GM23338 (cell line): Measurements from ENCODE around the gene IST1. TPM values are rescaled to one million over a fixed set of nuclear protein-coding genes. Genes with fewer than 3 reads are reported as not detected.

Experiments used
- ATAC-seq: fragments of 200-7000 bp; cut with Tn5 transposase; 3 replicates; pipeline ENCODE4 v1.9.1; 2020
- DNase-seq: peaks from one replicate; pipeline ENCODE4 v3.0.0-alpha.2; 2015; ENCODE audit warnings: low spot score
- H2AFZ ChIP-seq: fragments of 200-600 bp; sonication (generic); 2 replicates; pipeline ENCODE4 v1.8.0; 2016; ENCODE audit warnings: antibody characterized with exemption, mild to moderate bottlenecking, moderate library complexity
- H3F3A ChIP-seq: fragments of 200-600 bp; sonication (generic); replicated peaks from 2 replicates; pipeline ENCODE4 v1.8.0; 2017; ENCODE audit warnings: antibody characterized with exemption, mixed run types, low read depth
- H3K27ac ChIP-seq: fragments of 200-600 bp; sonication (generic); 2 replicates; pipeline ENCODE4 v1.6.1; 2016; ENCODE audit warnings: low read depth
- H3K27me3 ChIP-seq: fragments of 200-600 bp; sonication (generic); 2 replicates; pipeline ENCODE4 v1.8.0; 2016; ENCODE audit warnings: mild to moderate bottlenecking, mixed run types, moderate library complexity; ENCODE audit not compliant: insufficient read depth
- H3K36me3 ChIP-seq: fragments of 200-600 bp; sonication (generic); 2 replicates; pipeline ENCODE4 v1.8.0; 2016; ENCODE audit warnings: mild to moderate bottlenecking; ENCODE audit not compliant: insufficient read depth
- H3K4me1 ChIP-seq: fragments of 200-600 bp; sonication (generic); 2 replicates; pipeline ENCODE4 v1.8.0; 2016; ENCODE audit warnings: mild to moderate bottlenecking, moderate library complexity; ENCODE audit not compliant: insufficient read depth
- H3K4me2 ChIP-seq: fragments of 200-600 bp; sonication (generic); 2 replicates; pipeline ENCODE4 v1.7.1; 2017; ENCODE audit warnings: mixed run types
- H3K4me3 ChIP-seq: fragments of 200-600 bp; sonication (generic); 2 replicates; pipeline ENCODE4 v1.6.1; 2016; ENCODE audit warnings: mixed run types
- H3K79me2 ChIP-seq: fragments of 200-600 bp; sonication (generic); replicated peaks from 2 replicates; pipeline ENCODE4 v1.8.0; 2017; ENCODE audit warnings: mild to moderate bottlenecking; ENCODE audit not compliant: insufficient read depth
- H3K9me2 ChIP-seq: fragments of 200-600 bp; sonication (generic); 2 replicates; pipeline ENCODE4 v1.8.0; 2017; ENCODE audit not compliant: insufficient read depth
- H4K20me1 ChIP-seq: fragments of 200-600 bp; sonication (generic); replicated peaks from 2 replicates; pipeline ENCODE4 v1.8.0; 2017; ENCODE audit warnings: mild to moderate bottlenecking; ENCODE audit not compliant: insufficient read depth
- H3K27ac Mint-ChIP-seq: 2 replicates; pipeline ENCODE4 v1.8.0; 2020; ENCODE audit warnings: inconsistent platforms, mild to moderate bottlenecking, moderate library complexity, mixed read lengths
- H3K27me3 Mint-ChIP-seq: 3 replicates; pipeline ENCODE4 v1.8.0; 2022; ENCODE audit warnings: low read depth, mild to moderate bottlenecking, moderate library complexity, mixed read lengths, inconsistent platforms; ENCODE audit not compliant: insufficient read depth, poor library complexity
- H3K36me3 Mint-ChIP-seq: 3 replicates; pipeline ENCODE4 v1.8.0; 2021; ENCODE audit warnings: low read depth, mild to moderate bottlenecking, inconsistent platforms, moderate library complexity, mixed read lengths
- H3K4me1 Mint-ChIP-seq: 3 replicates; pipeline ENCODE4 v1.8.0; 2020; ENCODE audit warnings: mild to moderate bottlenecking, inconsistent platforms, mixed read lengths
- H3K4me3 Mint-ChIP-seq: 3 replicates; pipeline ENCODE4 v1.8.0; 2021; ENCODE audit warnings: moderate library complexity, mild to moderate bottlenecking, inconsistent platforms, mixed read lengths
- H3K9me3 Mint-ChIP-seq: 3 replicates; pipeline ENCODE4 v1.8.0; 2020; ENCODE audit warnings: moderate library complexity, mild to moderate bottlenecking, inconsistent platforms, mixed read lengths
- CREB1 ChIP-seq: fragments of 250-450 bp; sonication (Bioruptor Pico); IDR thresholded peaks from 2 replicates; pipeline ENCODE4 v1.5.0; 2020; ENCODE audit warnings: low read depth, mild to moderate bottlenecking, moderate library complexity
- ETS1 ChIP-seq: IDR thresholded peaks from 2 replicates; pipeline ENCODE4 v1.6.1; 2016; ENCODE audit warnings: antibody characterized with exemption
- EZH2 ChIP-seq: fragments of 200-600 bp; sonication (generic); IDR thresholded peaks from one replicate; pipeline ENCODE4 v1.8.0; 2017; ENCODE audit warnings: antibody characterized with exemption, mild to moderate bottlenecking, low read depth; ENCODE audit not compliant: unreplicated experiment
- EZH2phosphoT487 ChIP-seq: fragments of 200-600 bp; sonication (generic); IDR thresholded peaks from one replicate; pipeline ENCODE4 v1.8.1; 2018; ENCODE audit warnings: antibody characterized with exemption; ENCODE audit not compliant: unreplicated experiment
- JUNB ChIP-seq: IDR thresholded peaks from one replicate; pipeline ENCODE4 v1.6.1; 2016; ENCODE audit warnings: antibody characterized with exemption; ENCODE audit not compliant: unreplicated experiment
- NANOG ChIP-seq: IDR thresholded peaks from 2 replicates; pipeline ENCODE4 v1.6.1; 2016; ENCODE audit warnings: antibody characterized with exemption, borderline replicate concordance
- POLR2AphosphoS5 ChIP-seq: IDR thresholded peaks from 2 replicates; pipeline ENCODE4 v1.6.1; 2016; ENCODE audit warnings: antibody characterized with exemption, low read depth
- STAT1 ChIP-seq: IDR thresholded peaks from one replicate; pipeline ENCODE4 v1.6.1; 2016; ENCODE audit warnings: antibody characterized with exemption; ENCODE audit not compliant: unreplicated experiment
- ZNF114 ChIP-seq: fragments of 250-450 bp; sonication (Bioruptor Pico); IDR thresholded peaks from 2 replicates; pipeline ENCODE4 v1.5.0; 2020; ENCODE audit warnings: mild to moderate bottlenecking, moderate library complexity
- ZNF331 ChIP-seq: fragments of 250-450 bp; sonication (Bioruptor Pico); IDR thresholded peaks from 2 replicates; pipeline ENCODE4 v1.5.0; 2020; ENCODE audit warnings: low read depth, mild to moderate bottlenecking, moderate library complexity
- ZNF462 ChIP-seq: fragments of 250-450 bp; sonication (Bioruptor Pico); IDR thresholded peaks from 2 replicates; pipeline ENCODE4 v1.5.0; 2020; ENCODE audit warnings: mild to moderate bottlenecking, moderate library complexity
- polyA plus RNA-seq: library from polyadenylated mRNA; unstranded; fragments of >200 nt; fragmentation: Nextera tagmentation; extraction: Ambion mirVana; gene quantifications from 2 replicates; pipeline ENCODE4 v1.2.1, GENCODE V29; 2016
- total RNA-seq: library from RNA; depleted of rRNA; stranded (reverse); fragments of >200 nt; shearing (Covaris generic); gene quantifications from 2 replicates; pipeline ENCODE4 v1.2.3, GENCODE V29; 2014
- TF ChIP-seq, protein P1 (sequence below), 2 experiments: fragments of 200-600 bp in 1 of 2; sonication (generic) in 1 of 2; conservative IDR thresholded peaks; 2 replicates each; pipeline versions ENCODE4 v1.5.1 to v1.6.1; 2016 to 2017; ENCODE audit warnings: antibody characterized with exemption in 2 of 2, low read depth in 2 of 2, mild to moderate bottlenecking in 2 of 2, moderate library complexity in 1 of 2
- TF ChIP-seq, protein P2 (sequence below): IDR thresholded peaks from one replicate; pipeline ENCODE4 v1.6.1; 2018; ENCODE audit warnings: antibody characterized with exemption; ENCODE audit not compliant: unreplicated experiment

Gene IST1
- total and polyA plus RNA-seq, 2 experiments from 2014 or later = 108 to 234 TPM

DNA sequence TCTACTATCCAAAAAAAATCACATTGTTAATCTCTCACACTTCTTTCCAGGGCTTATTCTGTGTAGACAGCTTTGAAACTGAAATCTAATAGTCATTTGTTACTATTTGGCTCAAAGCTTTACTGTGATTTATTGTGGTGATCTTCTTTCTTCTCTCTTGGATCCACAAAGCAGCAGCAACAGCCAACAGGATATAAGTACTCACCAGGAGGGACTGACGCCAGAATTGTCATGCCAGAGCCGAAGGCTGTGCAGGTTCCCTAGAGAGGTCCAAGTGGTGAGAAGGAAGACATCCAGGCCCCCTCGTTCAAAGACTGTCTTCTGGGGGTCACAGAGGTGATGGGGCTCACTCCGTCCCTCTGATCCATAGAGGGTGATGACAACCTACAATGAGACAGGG is 71.6 kb downstream of the IST1 start:
- no peaks in the 10 kb centered on the region for H3K4me1 ChIP-seq
- no peaks in the 10 kb centered on the region for H3K36me3 ChIP-seq
- no peak overlapping the region for H3K4me2 ChIP-seq
- no peaks in the 10 kb centered on the region for H3K9me2 ChIP-seq
- ATAC-seq (no peak), DNase-seq (no peak)
- no peak overlapping the region for H3K4me3 ChIP-seq
- no peaks in the 10 kb centered on the region for H4K20me1 ChIP-seq
- no peaks in the 10 kb centered on the region for H3K79me2 ChIP-seq
- Mint-ChIP-seq H3K4me3 (no peak overlapping the region), H3K27ac (no peak overlapping the region), H3K27me3 (no peaks in the 10 kb centered on the region), H3K4me1 (no peaks in the 10 kb centered on the region; the same call in 2 of the 3 replicates), H3K9me3 (no peaks in the 10 kb centered on the region), H3K36me3 (no peaks in the 10 kb centered on the region)
- TF ChIP-seq EZH2phosphoT487 (no peak), NANOG (no peak), CREB1 (CRISPR knock-in tag) (no peak), ETS1 (no peak), ZNF462 (CRISPR knock-in tag) (no peak), JUNB (no peak), ZNF331 (CRISPR knock-in tag) (no peak), POLR2AphosphoS5 (no peak), ZNF114 (CRISPR knock-in tag) (no peak), STAT1 (no peak), EZH2 (no peak)
- TF ChIP-seq, protein P1, sequence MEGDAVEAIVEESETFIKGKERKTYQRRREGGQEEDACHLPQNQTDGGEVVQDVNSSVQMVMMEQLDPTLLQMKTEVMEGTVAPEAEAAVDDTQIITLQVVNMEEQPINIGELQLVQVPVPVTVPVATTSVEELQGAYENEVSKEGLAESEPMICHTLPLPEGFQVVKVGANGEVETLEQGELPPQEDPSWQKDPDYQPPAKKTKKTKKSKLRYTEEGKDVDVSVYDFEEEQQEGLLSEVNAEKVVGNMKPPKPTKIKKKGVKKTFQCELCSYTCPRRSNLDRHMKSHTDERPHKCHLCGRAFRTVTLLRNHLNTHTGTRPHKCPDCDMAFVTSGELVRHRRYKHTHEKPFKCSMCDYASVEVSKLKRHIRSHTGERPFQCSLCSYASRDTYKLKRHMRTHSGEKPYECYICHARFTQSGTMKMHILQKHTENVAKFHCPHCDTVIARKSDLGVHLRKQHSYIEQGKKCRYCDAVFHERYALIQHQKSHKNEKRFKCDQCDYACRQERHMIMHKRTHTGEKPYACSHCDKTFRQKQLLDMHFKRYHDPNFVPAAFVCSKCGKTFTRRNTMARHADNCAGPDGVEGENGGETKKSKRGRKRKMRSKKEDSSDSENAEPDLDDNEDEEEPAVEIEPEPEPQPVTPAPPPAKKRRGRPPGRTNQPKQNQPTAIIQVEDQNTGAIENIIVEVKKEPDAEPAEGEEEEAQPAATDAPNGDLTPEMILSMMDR (conservative IDR thresholded peaks at IDR 0.05; ENCODE audit: low read depth in 2 of 2) = no peak
- TF ChIP-seq, protein P2, sequence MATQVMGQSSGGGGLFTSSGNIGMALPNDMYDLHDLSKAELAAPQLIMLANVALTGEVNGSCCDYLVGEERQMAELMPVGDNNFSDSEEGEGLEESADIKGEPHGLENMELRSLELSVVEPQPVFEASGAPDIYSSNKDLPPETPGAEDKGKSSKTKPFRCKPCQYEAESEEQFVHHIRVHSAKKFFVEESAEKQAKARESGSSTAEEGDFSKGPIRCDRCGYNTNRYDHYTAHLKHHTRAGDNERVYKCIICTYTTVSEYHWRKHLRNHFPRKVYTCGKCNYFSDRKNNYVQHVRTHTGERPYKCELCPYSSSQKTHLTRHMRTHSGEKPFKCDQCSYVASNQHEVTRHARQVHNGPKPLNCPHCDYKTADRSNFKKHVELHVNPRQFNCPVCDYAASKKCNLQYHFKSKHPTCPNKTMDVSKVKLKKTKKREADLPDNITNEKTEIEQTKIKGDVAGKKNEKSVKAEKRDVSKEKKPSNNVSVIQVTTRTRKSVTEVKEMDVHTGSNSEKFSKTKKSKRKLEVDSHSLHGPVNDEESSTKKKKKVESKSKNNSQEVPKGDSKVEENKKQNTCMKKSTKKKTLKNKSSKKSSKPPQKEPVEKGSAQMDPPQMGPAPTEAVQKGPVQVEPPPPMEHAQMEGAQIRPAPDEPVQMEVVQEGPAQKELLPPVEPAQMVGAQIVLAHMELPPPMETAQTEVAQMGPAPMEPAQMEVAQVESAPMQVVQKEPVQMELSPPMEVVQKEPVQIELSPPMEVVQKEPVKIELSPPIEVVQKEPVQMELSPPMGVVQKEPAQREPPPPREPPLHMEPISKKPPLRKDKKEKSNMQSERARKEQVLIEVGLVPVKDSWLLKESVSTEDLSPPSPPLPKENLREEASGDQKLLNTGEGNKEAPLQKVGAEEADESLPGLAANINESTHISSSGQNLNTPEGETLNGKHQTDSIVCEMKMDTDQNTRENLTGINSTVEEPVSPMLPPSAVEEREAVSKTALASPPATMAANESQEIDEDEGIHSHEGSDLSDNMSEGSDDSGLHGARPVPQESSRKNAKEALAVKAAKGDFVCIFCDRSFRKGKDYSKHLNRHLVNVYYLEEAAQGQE = no peak
- H3K27me3 ChIP-seq = no peaks in the 10 kb centered on the region
- H3K27ac ChIP-seq = no peak overlapping the region
- H2AFZ ChIP-seq = no peak overlapping the region; the same call in 1 of the 2 replicates
- H3F3A ChIP-seq = no peaks in the 10 kb centered on the region
